PC-3 (cell line): ENCODE results near the gene ECHDC3. TPM values are rescaled to one million over a fixed set of nuclear protein-coding genes. Genes with fewer than 3 reads are reported as not detected.

Source experiments
- ATAC-seq: fragments of 200-7000 bp; cut with Tn5 transposase; 2 replicates; pipeline ENCODE4 v1.9.1; 2020; ENCODE audit warnings: mild to moderate bottlenecking, moderate library complexity
- BruUV-seq: library from RNA; stranded (reverse); fragments of 400-500 nt; replicated peaks from 2 replicates; lab custom pipeline; 2021; lab: Mats Ljungman, UMichigan
- CTCF ChIA-PET: fragments of 300-600 bp; sonication (Branson Sonifier 250); formaldehyde crosslinking; loops from one replicate; lab custom pipeline; 2022; ENCODE audit warnings: antibody characterized with exemption; lab: Charles Lee
- POLR2A ChIA-PET: fragments of 300-600 bp; sonication (Branson Sonifier 250); formaldehyde crosslinking; loops from one replicate; lab custom pipeline; 2022; ENCODE audit warnings: antibody characterized with exemption; ENCODE audit not compliant: unreplicated experiment; lab: Charles Lee
- DNase-seq: peaks from one replicate; pipeline ENCODE4 v3.0.0-alpha.2; 2015
- H2AFZ ChIP-seq: fragments of 300-600 bp; sonication (generic); 2 replicates; pipeline ENCODE4 v1.6.0; 2016; ENCODE audit warnings: antibody characterized with exemption, low read length
- H3F3A ChIP-seq: fragments of 300-600 bp; sonication (generic); one replicate; pipeline ENCODE4 v1.6.0; 2017; ENCODE audit warnings: antibody characterized with exemption, low read length, control low read depth, mild to moderate bottlenecking; ENCODE audit not compliant: unreplicated experiment
- H3K27ac ChIP-seq: fragments of 300-600 bp; sonication (generic); 2 replicates; pipeline ENCODE4 v1.5.1; 2016; ENCODE audit warnings: mild to moderate bottlenecking, low read length
- H3K27me3 ChIP-seq: fragments of 300-600 bp; sonication (generic); 2 replicates; pipeline ENCODE4 v1.6.1; 2016; ENCODE audit warnings: low read length, mixed read lengths
- H3K36me3 ChIP-seq: fragments of 300-600 bp; sonication (generic); 2 replicates; pipeline ENCODE4 v1.6.1; 2016; ENCODE audit warnings: low read depth, mixed run types, low read length, mixed read lengths
- H3K4me1 ChIP-seq: fragments of 300-600 bp; sonication (generic); 2 replicates; pipeline ENCODE4 v1.5.1; 2016; ENCODE audit warnings: low read length; ENCODE audit not compliant: insufficient read depth
- H3K4me2 ChIP-seq: fragments of 300-600 bp; sonication (generic); 2 replicates; pipeline ENCODE4 v1.6.0; 2016; ENCODE audit warnings: low read length
- H3K4me3 ChIP-seq: fragments of 300-600 bp; sonication (generic); 2 replicates; pipeline ENCODE4 v1.5.1; 2016; ENCODE audit warnings: mild to moderate bottlenecking, low read length, mixed read lengths
- H3K79me2 ChIP-seq: fragments of 300-600 bp; sonication (generic); 2 replicates; pipeline ENCODE4 v1.6.1; 2017; ENCODE audit warnings: low read length, mixed read lengths
- H3K9ac ChIP-seq: fragments of 300-600 bp; sonication (generic); 2 replicates; pipeline ENCODE4 v1.6.0; 2016; ENCODE audit warnings: mild to moderate bottlenecking, low read length
- H3K9me2 ChIP-seq: fragments of 300-600 bp; sonication (generic); replicated peaks from 2 replicates; pipeline ENCODE4 v1.6.1; 2016; ENCODE audit warnings: mixed run types, low read length, mixed read lengths
- H3K9me3 ChIP-seq: fragments of 300-600 bp; sonication (generic); 2 replicates; pipeline ENCODE4 v1.6.1; 2016; ENCODE audit warnings: low read length, mixed read lengths
- H4K20me1 ChIP-seq: fragments of 300-600 bp; sonication (generic); 2 replicates; pipeline ENCODE4 v1.6.1; 2016; ENCODE audit warnings: low read length, mixed read lengths
- CTCF ChIP-seq: fragments of 300-600 bp; sonication (generic); conservative IDR thresholded peaks from 2 replicates; pipeline ENCODE4 v1.5.1; 2017; ENCODE audit warnings: antibody characterized with exemption, low read depth, mild to moderate bottlenecking, low read length
- EZH2 ChIP-seq: fragments of 300-600 bp; sonication (generic); IDR thresholded peaks from one replicate; pipeline ENCODE4 v1.6.1; 2017; ENCODE audit warnings: antibody characterized with exemption, mild to moderate bottlenecking, low read length; ENCODE audit not compliant: unreplicated experiment
- EZH2phosphoT487 ChIP-seq: fragments of 300-600 bp; sonication (generic); IDR thresholded peaks from 2 replicates; pipeline ENCODE4 v1.6.1; 2018; ENCODE audit warnings: mild to moderate bottlenecking, antibody characterized with exemption, low read length, borderline replicate concordance
- intact Hi-C: fragments of 100-400 bp; cut with micrococcal nuclease; formaldehyde crosslinking; loops from 2 replicates; pipeline ENCODE4 v1.9.0; 2023
- total RNA-seq: library from RNA; depleted of rRNA; stranded (reverse); fragments of >200 nt; gene quantifications from 2 replicates; pipeline ENCODE4 v1.2.3, GENCODE V29; 2014

ECHDC3 gene
- total RNA-seq, 1 experiment from 2014 or later, result not detected

GRCh38 chr10:11743461-11744338 is 1.5 kb downstream of the ECHDC3 start:
- no peaks in the 10 kb centered on the region for H3K9me3 ChIP-seq
- no peak overlapping the region for H3K4me3 ChIP-seq
- no peak overlapping the region for H2AFZ ChIP-seq
- H3K9ac ChIP-seq, result no peak overlapping the region
- ChIA-PET POLR2A (no interaction called here), CTCF (no interaction called here)
- H3K27ac ChIP-seq, result no peak overlapping the region
- H3K36me3 ChIP-seq, result no peaks in the 10 kb centered on the region
- H3F3A ChIP-seq, result no peaks in the 10 kb centered on the region
- no peaks in the 10 kb centered on the region for H3K9me2 ChIP-seq
- no peaks in the 10 kb centered on the region for H3K79me2 ChIP-seq
- H4K20me1 ChIP-seq, result no peaks in the 10 kb centered on the region
- no peaks in the 10 kb centered on the region for H3K4me1 ChIP-seq
- TF ChIP-seq EZH2phosphoT487, result no peak
- intact Hi-C loops, result no loop called here
- DNase-seq (no peak), ATAC-seq (no peak)
- H3K4me2 ChIP-seq, result no peak overlapping the region
- H3K27me3 ChIP-seq, result no peaks in the 10 kb centered on the region
- BruUV-seq, result no TSS peak

- no peaks in the 10 kb centered on the region for H4K20me1 ChIP-seq
- H3F3A ChIP-seq, result no peaks in the 10 kb centered on the region
- H3K9me3 ChIP-seq, result no peaks in the 10 kb centered on the region
- TF ChIP-seq EZH2, result no peak
- TF ChIP-seq CTCF, result no peak
- no peak for TF ChIP-seq EZH2phosphoT487
- ChIA-PET POLR2A (no interaction called here), CTCF (no interaction called here)
- intact Hi-C loops, result no loop called here
- H3K79me2 ChIP-seq, result no peaks in the 10 kb centered on the region
- no peaks in the 10 kb centered on the region for H3K36me3 ChIP-seq
- no peak overlapping the region for H2AFZ ChIP-seq
- no peaks in the 10 kb centered on the region for H3K9me2 ChIP-seq
- no peak for DNase-seq
- H3K4me1 ChIP-seq, result no peaks in the 10 kb centered on the region
- ATAC-seq, result no peak
- no peak overlapping the region for H3K4me2 ChIP-seq
- no TSS peak for BruUV-seq
- no peak overlapping the region for H3K9ac ChIP-seq
- no peaks in the 10 kb centered on the region for H3K27me3 ChIP-seq
- no peak overlapping the region for H3K4me3 ChIP-seq
- no peak overlapping the region for H3K27ac ChIP-seq
Measured at GRCh38 chr10:11745045-11745444, 2.9 kb downstream of the ECHDC3 start.

- Histone ChIP-seq H2AFZ (no peak overlapping the region), H3F3A (no peaks in the 10 kb centered on the region), H3K79me2 (no peaks in the 10 kb centered on the region), H3K9ac (no peak overlapping the region), H3K9me2 (no peaks in the 10 kb centered on the region), H3K36me3 (no peaks in the 10 kb centered on the region), H3K4me2 (no peak overlapping the region), H3K27me3 (no peaks in the 10 kb centered on the region), H3K9me3 (no peaks in the 10 kb centered on the region), H3K27ac (no peak overlapping the region), H3K4me1 (no peaks in the 10 kb centered on the region), H3K4me3 (no peak overlapping the region), H4K20me1 (no peaks in the 10 kb centered on the region)
- DNase-seq (no peak), ATAC-seq (no peak)
- ChIA-PET CTCF (no interaction called here), POLR2A (no interaction called here)
- intact Hi-C loops, result no loop called here
- TF ChIP-seq CTCF, result no peak
- no peak for TF ChIP-seq EZH2
- no peak for TF ChIP-seq EZH2phosphoT487
- no TSS peak for BruUV-seq
Measured at GRCh38 chr10:11746883-11747539, 4.8 kb downstream of the ECHDC3 start.
